ENCODE data around the gene KRT16. TPM values are rescaled to one million over a fixed set of nuclear protein-coding genes. Genes with fewer than 3 reads are reported as not detected.

The KRT16 gene
- total RNA-seq, 1 experiment from 2014 or later = not detected

DNA sequence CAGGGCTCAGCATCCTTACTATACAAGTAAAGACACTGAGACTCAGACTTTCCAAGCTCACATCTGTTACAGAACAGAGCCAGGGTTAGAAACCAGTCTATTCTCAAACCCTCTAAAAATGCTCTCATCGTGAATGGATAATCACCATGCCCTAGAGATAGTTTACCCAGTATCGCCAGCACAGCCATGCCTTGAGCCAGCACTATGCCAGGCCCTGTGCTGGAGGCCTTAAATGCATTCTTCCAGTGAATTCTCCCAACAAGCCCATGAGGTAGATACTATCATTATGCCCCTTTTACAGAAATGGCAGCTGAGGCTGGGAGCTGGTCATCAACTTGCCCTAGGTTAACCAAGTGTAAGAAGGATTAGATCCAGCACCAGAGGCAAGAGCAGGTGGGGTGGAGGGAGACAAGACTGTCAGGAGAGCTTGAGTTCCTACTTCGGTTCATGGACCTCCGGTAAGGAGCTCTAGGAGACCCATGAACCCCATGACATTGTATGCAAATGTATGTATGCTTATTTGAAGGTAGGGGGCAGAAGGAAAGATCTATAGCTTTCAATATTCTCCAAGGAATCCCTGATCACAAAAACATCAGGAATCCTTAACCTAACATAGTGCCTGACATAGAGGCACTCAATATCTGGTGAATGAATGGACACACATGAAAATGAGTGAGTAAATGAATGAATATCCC lies 31.1 kb downstream of the KRT16 start:
- H3K27ac ChIP-seq (ENCODE audit: low read depth, low read length, poor library complexity, severe bottlenecking) = no peak overlapping the region
- BruUV-seq (replicated peaks) = no TSS peak
- H3K36me3 ChIP-seq (ENCODE audit: insufficient read depth, low read length, poor library complexity, severe bottlenecking) = no peaks in the 10 kb centered on the region
- ChIA-PET CTCF (no interaction called here), POLR2A (ENCODE audit: low non-redundant PET) (no interaction called here)
- intact Hi-C loops (cut with micrococcal nuclease; ENCODE audit: unreplicated experiment) = no loop called here
- H3K27me3 ChIP-seq (replicated peaks; ENCODE audit: insufficient read depth, low read depth, low read length, poor library complexity) = no peaks in the 10 kb centered on the region
- no peak overlapping the region for H3K4me3 ChIP-seq (ENCODE audit: low read depth, low read length, poor library complexity, severe bottlenecking)
- no peaks in the 10 kb centered on the region for H3K4me1 ChIP-seq (ENCODE audit: insufficient read depth, low read length, poor library complexity, severe bottlenecking)
- DNase-seq (ENCODE audit: low spot score) = no peak
- no peak for TF ChIP-seq EZH2 (IDR thresholded peaks at IDR 0.05; ENCODE audit: borderline replicate concordance, low read depth, low read length, poor library complexity, severe bottlenecking)
- TF ChIP-seq, protein P1, sequence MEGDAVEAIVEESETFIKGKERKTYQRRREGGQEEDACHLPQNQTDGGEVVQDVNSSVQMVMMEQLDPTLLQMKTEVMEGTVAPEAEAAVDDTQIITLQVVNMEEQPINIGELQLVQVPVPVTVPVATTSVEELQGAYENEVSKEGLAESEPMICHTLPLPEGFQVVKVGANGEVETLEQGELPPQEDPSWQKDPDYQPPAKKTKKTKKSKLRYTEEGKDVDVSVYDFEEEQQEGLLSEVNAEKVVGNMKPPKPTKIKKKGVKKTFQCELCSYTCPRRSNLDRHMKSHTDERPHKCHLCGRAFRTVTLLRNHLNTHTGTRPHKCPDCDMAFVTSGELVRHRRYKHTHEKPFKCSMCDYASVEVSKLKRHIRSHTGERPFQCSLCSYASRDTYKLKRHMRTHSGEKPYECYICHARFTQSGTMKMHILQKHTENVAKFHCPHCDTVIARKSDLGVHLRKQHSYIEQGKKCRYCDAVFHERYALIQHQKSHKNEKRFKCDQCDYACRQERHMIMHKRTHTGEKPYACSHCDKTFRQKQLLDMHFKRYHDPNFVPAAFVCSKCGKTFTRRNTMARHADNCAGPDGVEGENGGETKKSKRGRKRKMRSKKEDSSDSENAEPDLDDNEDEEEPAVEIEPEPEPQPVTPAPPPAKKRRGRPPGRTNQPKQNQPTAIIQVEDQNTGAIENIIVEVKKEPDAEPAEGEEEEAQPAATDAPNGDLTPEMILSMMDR (conservative IDR thresholded peaks at IDR 0.05; ENCODE audit: low read depth, low read length) = no peak
- no peaks in the 10 kb centered on the region for H3K9me3 ChIP-seq (ENCODE audit: low read depth, low read length, poor library complexity, severe bottlenecking)

DNA sequence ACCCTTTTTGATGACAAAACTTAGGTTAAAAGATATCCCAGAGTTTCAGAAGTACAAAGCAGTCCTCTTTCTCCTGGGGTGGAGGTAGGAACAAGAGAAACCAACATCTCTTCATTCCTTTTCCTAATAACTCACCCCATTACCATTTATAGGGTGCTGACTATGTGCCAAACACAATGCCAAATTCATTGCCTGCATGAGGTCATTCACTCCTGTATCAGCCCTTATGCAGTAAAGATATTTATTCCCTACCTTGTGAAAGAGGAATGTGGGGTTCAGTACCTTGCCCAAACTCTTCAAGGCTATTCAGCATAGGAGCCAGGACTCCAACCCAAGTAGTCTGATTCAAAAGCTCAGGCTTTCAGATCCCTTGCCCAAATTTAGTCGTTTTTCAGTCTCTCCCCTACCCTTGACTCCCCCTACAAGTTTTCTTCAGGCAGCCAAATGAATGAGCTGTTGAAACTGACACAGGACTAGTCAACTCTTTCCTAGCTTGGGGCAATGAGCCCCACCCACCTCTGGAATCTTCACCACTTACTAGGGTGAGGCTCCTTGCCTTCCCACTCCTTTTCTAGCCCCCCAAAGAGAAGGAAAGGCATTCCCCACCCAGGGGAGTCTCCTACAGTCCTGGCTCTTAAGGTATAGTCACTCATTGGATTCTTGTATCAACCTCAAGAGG lies 31.7 kb downstream of the KRT16 start:
- DNase-seq (ENCODE audit: low spot score) = no peak
- Histone ChIP-seq H3K27ac (ENCODE audit: low read depth, low read length, poor library complexity, severe bottlenecking) (no peak overlapping the region), H3K27me3 (replicated peaks; ENCODE audit: insufficient read depth, low read depth, low read length, poor library complexity) (no peaks in the 10 kb centered on the region), H3K4me1 (ENCODE audit: insufficient read depth, low read length, poor library complexity, severe bottlenecking) (no peaks in the 10 kb centered on the region), H3K4me3 (ENCODE audit: low read depth, low read length, poor library complexity, severe bottlenecking) (no peak overlapping the region), H3K36me3 (ENCODE audit: insufficient read depth, low read length, poor library complexity, severe bottlenecking) (no peaks in the 10 kb centered on the region), H3K9me3 (ENCODE audit: low read depth, low read length, poor library complexity, severe bottlenecking) (no peaks in the 10 kb centered on the region)
- CTCF ChIA-PET = no interaction called here
- POLR2A ChIA-PET (ENCODE audit: low non-redundant PET) = no interaction called here
- TF ChIP-seq EZH2 (IDR thresholded peaks at IDR 0.05; ENCODE audit: borderline replicate concordance, low read depth, low read length, poor library complexity, severe bottlenecking) = no peak
- TF ChIP-seq, protein P1 (conservative IDR thresholded peaks at IDR 0.05; ENCODE audit: low read depth, low read length) = no peak
- intact Hi-C loops (cut with micrococcal nuclease; ENCODE audit: unreplicated experiment) = no loop called here
- BruUV-seq (replicated peaks) = no TSS peak

DNA sequence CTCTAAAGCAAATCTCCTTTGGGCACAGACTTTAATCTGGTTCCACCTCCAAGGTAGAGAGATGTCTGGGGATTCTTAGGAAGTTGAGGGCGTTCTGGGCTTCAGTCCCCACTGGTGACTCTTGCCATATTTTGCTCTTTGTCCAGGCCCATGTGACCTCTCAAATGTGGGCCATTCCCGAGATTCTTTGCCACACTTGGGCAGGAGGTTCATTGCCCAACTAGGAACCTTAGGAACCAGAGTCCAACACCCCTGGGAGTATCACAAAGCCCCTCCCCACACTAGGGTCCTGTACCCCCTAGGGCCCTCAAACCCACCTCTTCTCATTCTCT lies 32.4 kb downstream of the KRT16 start:
- no TSS peak for BruUV-seq (replicated peaks)
- no peak overlapping the region for H3K27ac ChIP-seq (ENCODE audit: low read depth, low read length, poor library complexity, severe bottlenecking)
- H3K36me3 ChIP-seq (ENCODE audit: insufficient read depth, low read length, poor library complexity, severe bottlenecking) = no peaks in the 10 kb centered on the region
- ChIA-PET CTCF (interaction anchor here (0.5 to 1.1 kb wide), 8 partner anchors 28 to 457 kb away, joined by 3 to 10 read pairs (median 4); no protein-coding TSS in a partner anchor), POLR2A (ENCODE audit: low non-redundant PET) (no interaction called here)
- TF ChIP-seq, protein P1 (conservative IDR thresholded peaks at IDR 0.05; ENCODE audit: low read depth, low read length) = no peak
- TF ChIP-seq EZH2 (IDR thresholded peaks at IDR 0.05; ENCODE audit: borderline replicate concordance, low read depth, low read length, poor library complexity, severe bottlenecking) = no peak
- no peaks in the 10 kb centered on the region for H3K4me1 ChIP-seq (ENCODE audit: insufficient read depth, low read length, poor library complexity, severe bottlenecking)
- no peaks in the 10 kb centered on the region for H3K27me3 ChIP-seq (replicated peaks; ENCODE audit: insufficient read depth, low read depth, low read length, poor library complexity)
- no peak overlapping the region for H3K4me3 ChIP-seq (ENCODE audit: low read depth, low read length, poor library complexity, severe bottlenecking)
- no peaks in the 10 kb centered on the region for H3K9me3 ChIP-seq (ENCODE audit: low read depth, low read length, poor library complexity, severe bottlenecking)
- intact Hi-C loops (cut with micrococcal nuclease; ENCODE audit: unreplicated experiment) = no loop called here
- DNase-seq (ENCODE audit: low spot score) = no peak
